H9 (cell line): ENCODE measurements around the gene PLB1. TPM values are rescaled to one million over a fixed set of nuclear protein-coding genes. Genes with fewer than 3 reads are reported as not detected.
A peak's percentile ranks its signal among the peaks of the same experiment; 100 is the strongest.

Experiments used
- DNase-seq: peaks from one replicate; pipeline ENCODE4 v3.0.0-alpha.2; 2017
- H2AFZ ChIP-seq: one replicate; pipeline ENCODE4 v1.6.1; 2013; ENCODE audit warnings: mild to moderate bottlenecking, low read length, control low read depth, moderate library complexity
- H2AK5ac ChIP-seq: 2 replicates; pipeline ENCODE4 v1.6.1; 2013; ENCODE audit warnings: low read length, control low read depth, mixed read lengths; ENCODE audit not compliant: insufficient read length
- H2BK120ac ChIP-seq: one replicate; pipeline ENCODE4 v1.6.1; 2013; ENCODE audit warnings: low read depth, mild to moderate bottlenecking, low read length, control low read depth, inconsistent platforms; ENCODE audit not compliant: poor library complexity, severe bottlenecking
- H2BK12ac ChIP-seq: 2 replicates; pipeline ENCODE4 v1.6.1; 2013; ENCODE audit warnings: low read length, control low read depth, mixed read lengths, low read depth; ENCODE audit not compliant: insufficient read length
- H2BK15ac ChIP-seq: 2 replicates; pipeline ENCODE4 v1.6.1; 2013; ENCODE audit warnings: low read depth, low read length, control low read depth
- H2BK20ac ChIP-seq: one replicate; pipeline ENCODE4 v1.6.1; 2013; ENCODE audit warnings: low read depth, mild to moderate bottlenecking, low read length, control low read depth, inconsistent platforms; ENCODE audit not compliant: poor library complexity, severe bottlenecking
- H2BK5ac ChIP-seq: 2 replicates; pipeline ENCODE4 v1.6.1; 2013; ENCODE audit warnings: low read length, control low read depth, mixed read lengths; ENCODE audit not compliant: insufficient read length
- H3K14ac ChIP-seq: 2 replicates; pipeline ENCODE4 v1.6.1; 2013; ENCODE audit warnings: low read length, control low read depth; ENCODE audit not compliant: insufficient read depth
- H3K18ac ChIP-seq: 2 replicates; pipeline ENCODE4 v1.6.1; 2013; ENCODE audit warnings: low read depth, mild to moderate bottlenecking, mixed read lengths, low read length, control low read depth; ENCODE audit not compliant: insufficient read length
- H3K23ac ChIP-seq: 2 replicates; pipeline ENCODE4 v1.6.1; 2013; ENCODE audit warnings: low read length, control low read depth, mixed read lengths, low read depth; ENCODE audit not compliant: insufficient read length
- H3K23me2 ChIP-seq: 2 replicates; pipeline ENCODE4 v1.6.1; 2013; ENCODE audit warnings: low read depth, mild to moderate bottlenecking, mixed read lengths, low read length, control low read depth; ENCODE audit not compliant: insufficient read length, poor library complexity, severe bottlenecking
- H3K27ac ChIP-seq: 2 replicates; pipeline ENCODE4 v1.5.1; 2013; ENCODE audit warnings: low read length, control low read depth, mixed read lengths, low read depth; ENCODE audit not compliant: insufficient read length
- H3K27me3 ChIP-seq: 2 replicates; pipeline ENCODE4 v1.6.1; 2013; ENCODE audit warnings: low read length, control low read depth, inconsistent platforms; ENCODE audit not compliant: insufficient read depth
- H3K4ac ChIP-seq: 2 replicates; pipeline ENCODE4 v1.6.1; 2013; ENCODE audit warnings: low read depth, mild to moderate bottlenecking, control low read depth, inconsistent platforms, low read length, moderate library complexity
- H3K4me1 ChIP-seq: 2 replicates; pipeline ENCODE4 v1.6.1; 2013; ENCODE audit warnings: low read length, control low read depth, inconsistent platforms; ENCODE audit not compliant: insufficient read depth
- H3K4me2 ChIP-seq: 2 replicates; pipeline ENCODE4 v1.6.1; 2013; ENCODE audit warnings: low read length, control low read depth, mixed read lengths; ENCODE audit not compliant: insufficient read length, insufficient read depth
- H3K56ac ChIP-seq: 2 replicates; pipeline ENCODE4 v1.6.1; 2013; ENCODE audit warnings: low read depth, mild to moderate bottlenecking, mixed read lengths, low read length, control low read depth; ENCODE audit not compliant: insufficient read length
- H3K79me1 ChIP-seq: 2 replicates; pipeline ENCODE4 v1.6.1; 2013; ENCODE audit warnings: low read depth, mild to moderate bottlenecking, moderate library complexity, low read length, control low read depth, inconsistent platforms; ENCODE audit not compliant: insufficient read depth, poor library complexity, severe bottlenecking
- H3K79me2 ChIP-seq: 2 replicates; pipeline ENCODE4 v1.6.1; 2013; ENCODE audit warnings: low read length, control low read depth, inconsistent platforms; ENCODE audit not compliant: insufficient read depth
- H3K9ac ChIP-seq: 2 replicates; pipeline ENCODE4 v1.6.1; 2013; ENCODE audit warnings: low read length, control low read depth, mixed read lengths; ENCODE audit not compliant: insufficient read length; ENCODE audit errors: extremely low read depth
- H3K9me3 ChIP-seq: one replicate; pipeline ENCODE4 v1.6.1; 2013; ENCODE audit warnings: low read depth, low read length, inconsistent platforms; ENCODE audit not compliant: control insufficient read depth
- H3T11ph ChIP-seq: one replicate; pipeline ENCODE4 v1.6.1; 2013; ENCODE audit warnings: mild to moderate bottlenecking, low read length, control low read depth, inconsistent platforms
- H4K20me1 ChIP-seq: one replicate; pipeline ENCODE4 v1.6.1; 2013; ENCODE audit not compliant: control insufficient read depth, insufficient read length, insufficient read depth
- H4K5ac ChIP-seq: 2 replicates; pipeline ENCODE4 v1.6.1; 2013; ENCODE audit warnings: low read depth, mild to moderate bottlenecking, mixed read lengths, low read length, control low read depth; ENCODE audit not compliant: insufficient read length
- H4K8ac ChIP-seq: replicated peaks from 2 replicates; pipeline ENCODE4 v1.6.1; 2013; ENCODE audit warnings: low read length, control low read depth, mixed read lengths, low read depth; ENCODE audit not compliant: insufficient read length
- H4K91ac ChIP-seq: 2 replicates; pipeline ENCODE4 v1.6.1; 2013; ENCODE audit warnings: low read depth, mild to moderate bottlenecking, moderate library complexity, mixed read lengths, low read length, control low read depth; ENCODE audit not compliant: insufficient read length
- H3K27ac Mint-ChIP-seq, 3 experiments: 2 replicates in 2 of 3; 3 replicates in 1 of 3; pipeline ENCODE4 v1.8.0; 2020 to 2021; ENCODE audit warnings: mixed read lengths in 3 of 3, mild to moderate bottlenecking in 1 of 3, moderate library complexity in 1 of 3
- H3K27me3 Mint-ChIP-seq: 2 replicates; pipeline ENCODE4 v1.8.0; 2021; ENCODE audit warnings: low read depth, mild to moderate bottlenecking, moderate library complexity, mixed read lengths
- H3K36me3 Mint-ChIP-seq, 3 experiments: 2 replicates in 2 of 3; 3 replicates in 1 of 3; pipeline ENCODE4 v1.8.0; 2020 to 2021; ENCODE audit warnings: low read depth in 3 of 3, mixed read lengths in 3 of 3; ENCODE audit not compliant: insufficient read depth in 1 of 3
- H3K4me1 Mint-ChIP-seq, 2 experiments: 2 replicates each; pipeline ENCODE4 v1.8.0; 2020; ENCODE audit warnings: mixed read lengths in 2 of 2
- H3K4me3 Mint-ChIP-seq, 2 experiments: 2 replicates in 1 of 2; 3 replicates in 1 of 2; pipeline ENCODE4 v1.8.0; 2020 to 2021; ENCODE audit warnings: mild to moderate bottlenecking in 2 of 2, mixed read lengths in 2 of 2, moderate library complexity in 1 of 2
- H3K9me3 Mint-ChIP-seq, 2 experiments: 2 replicates in 1 of 2; 3 replicates in 1 of 2; pipeline ENCODE4 v1.8.0; 2020; ENCODE audit warnings: mild to moderate bottlenecking in 2 of 2, mixed read lengths in 2 of 2, moderate library complexity in 1 of 2
- CTCF ChIP-seq: fragments of 200-600 bp; sonication (generic); conservative IDR thresholded peaks from 3 replicates; pipeline ENCODE4 v1.8.0; 2021; ENCODE audit warnings: antibody characterized with exemption, mild to moderate bottlenecking
- WGBS: extraction: QIAGEN DNeasy Blood & Tissue Kit; methylation state at CpG from one replicate; pipeline ENCODE4 v1.1.7; 2013; ENCODE audit warnings: missing lambda C conversion rate, low lambda C conversion rate, mixed read lengths; ENCODE audit not compliant: insufficient read length; ENCODE audit errors: extremely low coverage; 5-methylcytosine and 5-hydroxymethylcytosine counted together
- total RNA-seq: library from RNA; stranded (reverse); gene quantifications from 2 replicates; pipeline ENCODE4 v1.2.1, GENCODE V29; 2021

PLB1 gene
- total RNA-seq, 1 experiment from 2014 or later = not detected

DNA sequence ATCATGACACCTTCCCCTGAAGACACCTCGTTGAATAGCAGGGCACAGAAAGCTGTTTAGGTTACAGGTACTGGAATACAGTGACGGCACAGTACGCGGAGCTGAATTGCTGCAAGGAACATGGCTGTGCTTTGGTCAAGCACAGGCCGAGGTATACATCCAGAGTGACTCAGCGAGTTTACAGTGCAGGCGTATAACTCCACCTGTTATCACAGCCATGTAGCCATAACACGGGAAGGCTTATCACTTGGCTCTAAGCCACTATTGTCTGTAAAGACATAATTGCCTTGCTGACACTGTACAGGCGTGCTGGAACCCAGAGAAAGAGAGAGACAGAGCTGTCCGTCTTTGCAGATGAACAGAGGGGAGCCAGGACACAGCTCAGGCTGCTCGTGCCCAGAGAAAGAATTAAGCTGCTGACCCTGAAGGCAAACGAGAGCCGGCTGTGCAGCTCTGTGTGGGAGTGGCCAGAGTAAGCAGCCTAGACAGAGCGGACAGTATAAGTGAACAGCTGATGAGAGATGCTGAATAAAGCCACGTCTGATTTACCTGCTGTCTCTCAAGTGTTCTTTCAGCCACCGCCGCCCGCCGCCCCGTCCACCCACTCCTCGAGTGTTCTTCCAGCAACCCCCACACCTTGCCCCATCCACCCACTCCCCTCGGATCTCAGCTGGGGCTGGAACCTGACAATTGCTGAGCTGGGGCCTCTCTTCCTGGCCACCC is 168.4 kb downstream of the PLB1 start:
- WGBS = no CpG with 5 or more reads among the region's 22 CpGs

More for the DNA sequence above, 168.4 kb downstream of the PLB1 start:
- Histone ChIP-seq H3K23ac (no peak overlapping the region), H4K8ac (no peak overlapping the region), H3K79me2 (no peaks in the 10 kb centered on the region), H3K18ac (no peak overlapping the region), H2BK12ac (no peak overlapping the region), H3K9me3 (no peaks in the 10 kb centered on the region), H3K9ac (no peak overlapping the region), H2AK5ac (no peak overlapping the region), H2BK5ac (no peak overlapping the region), H3K14ac (no peak overlapping the region; the same call in 1 of the 2 replicates), H3K79me1 (no peaks in the 10 kb centered on the region), H2BK20ac (no peak overlapping the region), H3K27ac (no peak overlapping the region), H3T11ph (no peak overlapping the region), H2AFZ (no peak overlapping the region), H4K20me1 (no peaks in the 10 kb centered on the region), H3K4ac (no peak overlapping the region), H2BK15ac (no peak overlapping the region), H3K4me2 (no peak overlapping the region), H3K23me2 (no peaks in the 10 kb centered on the region), H2BK120ac (no peak overlapping the region), H4K91ac (no peak overlapping the region), H4K5ac (no peak overlapping the region), H3K56ac (no peak overlapping the region), H3K4me1 (no peaks in the 10 kb centered on the region), H3K27me3 (no peaks in the 10 kb centered on the region)
- Mint-ChIP-seq H3K4me1 (peaks cover 6 to 11% of the 10 kb centered on the region in 2 experiments; a peak in 3 of 4 replicates), H3K36me3 (no peaks in the 10 kb centered on the region), H3K27me3 (no peaks in the 10 kb centered on the region; the same call in 1 of the 2 replicates), H3K27ac (peak overlapping the region in 1 of 3 experiments; percentile 41; a peak in 3 of 7 replicates), H3K4me3 (no peak overlapping the region), H3K9me3 (no peaks in the 10 kb centered on the region)
- TF ChIP-seq CTCF = no peak
- no peak for DNase-seq
